MG63 (cell line): ENCODE data around the gene RHOB. TPM values are rescaled to one million over a fixed set of nuclear protein-coding genes. Genes with fewer than 3 reads are reported as not detected.

Source experiments
- DNase-seq: peaks from one replicate; pipeline ENCODE4 v3.0.0-alpha.2; 2020
- H3K27me3 ChIP-seq: fragments of 250-450 bp; sonication (Bioruptor Pico); 2 replicates; pipeline ENCODE4 v1.5.1; 2020; ENCODE audit warnings: mild to moderate bottlenecking, moderate library complexity
- H3K36me3 ChIP-seq: fragments of 250-450 bp; sonication (Bioruptor Pico); 2 replicates; pipeline ENCODE4 v1.5.1; 2020; ENCODE audit warnings: mild to moderate bottlenecking, moderate library complexity
- H3K4me3 ChIP-seq: fragments of 250-450 bp; sonication (Bioruptor Pico); 2 replicates; pipeline ENCODE4 v1.5.1; 2020; ENCODE audit warnings: mild to moderate bottlenecking, moderate library complexity
- H3K9me3 ChIP-seq: fragments of 250-450 bp; sonication (Bioruptor Pico); 2 replicates; pipeline ENCODE4 v1.5.1; 2020; ENCODE audit warnings: mild to moderate bottlenecking, moderate library complexity
- total RNA-seq: library from RNA; depleted of rRNA; stranded (reverse); fragments of >200 nt; shearing (Covaris generic); gene quantifications from 2 replicates; pipeline ENCODE4 v1.2.3, GENCODE V29; 2014; ENCODE audit warnings: low replicate concordance

Gene RHOB
- total RNA-seq, 1 experiment from 2014 or later = 65.2 TPM

- Histone ChIP-seq H3K36me3 (no peaks in the 10 kb centered on the region), H3K27me3 (no peaks in the 10 kb centered on the region), H3K4me3 (no peak overlapping the region), H3K9me3 (no peaks in the 10 kb centered on the region)
- DNase-seq = no peak
Measured at GRCh38 chr2:20475567-20475952, 28.7 kb downstream of the RHOB start.

GRCh38 chr2:20476481-20476880, 29.6 kb downstream of the RHOB start:
- no peak for DNase-seq
- Histone ChIP-seq H3K4me3 (no peak overlapping the region), H3K36me3 (no peaks in the 10 kb centered on the region), H3K9me3 (no peaks in the 10 kb centered on the region), H3K27me3 (no peaks in the 10 kb centered on the region)

GRCh38 chr2:20476950-20477349, 30.1 kb downstream of the RHOB start:
- no peaks in the 10 kb centered on the region for H3K9me3 ChIP-seq
- H3K4me3 ChIP-seq = no peak overlapping the region
- no peaks in the 10 kb centered on the region for H3K36me3 ChIP-seq
- H3K27me3 ChIP-seq = no peaks in the 10 kb centered on the region
- no peak for DNase-seq

- no peak for DNase-seq
Measured at GRCh38 chr2:20478961-20479360, 32.1 kb downstream of the RHOB start.

DNA sequence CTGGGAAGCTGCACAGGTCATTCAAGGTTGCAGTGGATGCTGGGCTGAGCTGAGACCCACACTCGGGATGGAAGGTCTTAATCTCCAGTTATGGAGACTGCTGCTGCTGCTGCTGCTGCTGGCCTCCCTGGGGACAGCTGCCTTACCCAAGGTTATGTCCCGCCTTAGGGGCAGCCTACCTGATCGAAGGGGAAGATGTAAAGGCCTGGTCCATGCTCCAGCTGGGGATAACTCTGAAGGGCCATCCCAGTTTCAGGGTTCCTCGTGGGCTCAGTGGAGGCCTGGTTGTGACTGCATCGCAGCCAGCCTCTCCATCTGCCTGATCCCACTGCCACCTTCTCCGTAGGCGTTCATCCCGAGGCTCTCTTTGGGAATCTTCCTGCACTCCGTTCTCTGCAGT, 33.0 kb downstream of the RHOB start:
- DNase-seq = no peak
- H3K9me3 ChIP-seq = no peaks in the 10 kb centered on the region
- no peak overlapping the region for H3K4me3 ChIP-seq
- H3K36me3 ChIP-seq = no peaks in the 10 kb centered on the region
- no peaks in the 10 kb centered on the region for H3K27me3 ChIP-seq

More at GRCh38 chr2:20478961-20479360, 32.1 kb downstream of the RHOB start:
- H3K9me3 ChIP-seq = no peaks in the 10 kb centered on the region
- H3K27me3 ChIP-seq = no peaks in the 10 kb centered on the region
- H3K36me3 ChIP-seq = no peaks in the 10 kb centered on the region
- H3K4me3 ChIP-seq = no peak overlapping the region

DNA sequence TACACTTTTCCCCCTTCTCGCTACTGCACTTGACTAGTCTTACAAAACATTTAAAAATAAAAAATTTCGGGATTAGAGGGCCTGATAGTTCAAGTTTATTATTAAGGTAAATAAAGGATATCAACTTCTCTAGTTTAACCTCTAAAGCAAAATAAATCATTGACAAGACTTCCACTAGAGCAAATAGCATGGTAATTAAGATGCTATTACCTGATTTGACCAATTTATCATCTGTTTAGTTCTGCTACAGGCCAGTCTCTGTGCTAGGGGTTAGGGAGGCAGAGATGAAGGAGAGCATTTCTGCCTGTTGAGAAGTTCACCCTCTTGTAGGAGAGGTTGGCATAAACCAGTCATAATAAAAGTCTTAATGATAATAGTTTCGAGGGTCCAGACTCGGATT, 34.0 kb downstream of the RHOB start:
- H3K36me3 ChIP-seq = no peaks in the 10 kb centered on the region
- H3K4me3 ChIP-seq = no peak overlapping the region
- H3K27me3 ChIP-seq = no peaks in the 10 kb centered on the region
- no peak for DNase-seq
- H3K9me3 ChIP-seq = no peaks in the 10 kb centered on the region

- Histone ChIP-seq H3K9me3 (no peaks in the 10 kb centered on the region), H3K27me3 (no peaks in the 10 kb centered on the region), H3K4me3 (no peak overlapping the region), H3K36me3 (no peaks in the 10 kb centered on the region)
- no peak for DNase-seq
Measured at GRCh38 chr2:20481798-20482405, 35.0 kb downstream of the RHOB start.

DNA sequence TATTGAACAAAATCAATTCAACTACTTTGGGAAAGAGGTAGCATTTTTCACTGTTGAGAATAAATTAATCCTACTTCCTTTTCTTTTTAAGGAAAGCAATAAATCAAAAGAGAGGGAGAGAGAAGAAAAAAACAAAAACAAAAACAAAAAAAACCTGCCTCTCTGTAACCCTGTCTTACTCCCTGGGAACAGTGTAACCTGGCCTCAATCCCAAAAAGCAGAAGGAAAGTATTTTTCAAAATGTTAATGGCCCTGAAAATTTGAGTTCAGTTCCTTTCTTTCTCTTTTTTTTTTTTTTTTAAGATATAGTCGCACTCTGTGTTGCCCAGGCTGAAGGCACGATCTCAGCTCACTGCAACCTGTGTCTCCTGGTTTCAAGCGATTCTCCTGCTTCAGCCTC, 35.9 kb downstream of the RHOB start:
- Histone ChIP-seq H3K9me3 (no peaks in the 10 kb centered on the region), H3K36me3 (no peaks in the 10 kb centered on the region)
- no peak for DNase-seq

DNA sequence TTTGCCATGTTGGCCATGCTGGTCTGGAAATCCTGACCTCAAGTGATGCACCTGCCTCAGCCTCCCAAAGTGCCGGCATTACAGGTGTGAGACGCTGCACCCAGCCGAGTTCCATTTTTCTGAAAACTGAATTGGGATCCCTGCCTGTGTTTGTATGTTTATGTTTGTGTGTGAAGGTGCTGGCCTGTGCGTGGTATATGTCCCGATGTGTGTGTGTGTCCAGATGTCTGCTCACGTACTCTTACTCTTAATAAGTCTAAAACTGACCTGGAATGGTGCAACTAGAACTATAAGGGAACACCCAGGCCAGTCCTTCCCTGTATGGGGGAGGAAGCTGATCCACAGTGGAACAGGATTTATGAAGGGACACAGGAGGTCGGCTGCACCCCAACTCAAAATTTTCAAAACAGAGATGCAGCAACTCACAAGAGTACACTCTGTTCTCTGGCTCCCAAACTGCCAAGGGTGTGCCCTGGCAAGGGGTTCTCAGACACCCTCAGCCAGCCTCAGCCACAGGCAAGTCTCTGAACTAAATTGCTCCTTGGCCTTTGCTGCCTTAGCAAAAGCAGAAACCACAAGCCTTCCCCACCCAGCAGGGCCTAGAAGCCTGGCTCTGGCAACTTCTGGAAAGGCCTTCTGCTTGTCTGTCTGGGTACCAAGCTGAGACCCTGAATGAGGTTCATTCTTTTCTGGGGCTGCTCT, 36.5 kb downstream of the RHOB start:
- H3K27me3 ChIP-seq = no peaks in the 10 kb centered on the region
- no peaks in the 10 kb centered on the region for H3K36me3 ChIP-seq
- no peaks in the 10 kb centered on the region for H3K9me3 ChIP-seq
- H3K4me3 ChIP-seq = no peak overlapping the region
- no peak for DNase-seq

More for the DNA sequence above, 35.9 kb downstream of the RHOB start:
- Histone ChIP-seq H3K27me3 (no peaks in the 10 kb centered on the region), H3K4me3 (no peak overlapping the region)

DNA sequence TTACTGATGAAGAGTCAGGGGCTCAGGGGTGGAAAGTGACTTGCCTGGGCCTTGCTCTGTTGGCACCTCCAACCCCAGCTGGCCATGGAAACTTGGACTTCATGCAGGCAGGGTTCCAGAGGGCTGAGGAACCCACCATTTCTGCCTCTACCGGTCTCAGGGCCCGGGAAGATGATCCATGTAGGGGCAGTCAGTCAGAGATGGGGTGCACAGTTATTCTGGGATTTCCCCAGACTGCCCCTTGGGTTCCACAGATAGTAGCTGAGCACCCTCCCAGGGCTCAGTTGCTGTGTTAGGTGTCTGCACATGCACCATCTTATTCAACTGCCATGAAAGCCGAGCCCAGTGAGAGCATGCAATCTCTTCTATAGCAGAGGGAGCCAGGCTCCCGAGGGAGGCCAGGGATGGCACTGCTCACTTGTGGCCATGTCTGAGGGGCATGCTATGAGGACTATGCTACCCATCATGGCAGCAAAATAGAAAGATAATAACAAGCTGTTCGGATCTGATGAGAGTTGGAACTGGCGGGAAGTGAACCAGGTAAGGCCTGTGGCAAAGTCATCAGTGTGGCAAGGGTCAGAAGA, 37.3 kb downstream of the RHOB start:
- Histone ChIP-seq H3K36me3 (no peaks in the 10 kb centered on the region), H3K27me3 (no peaks in the 10 kb centered on the region), H3K9me3 (no peaks in the 10 kb centered on the region), H3K4me3 (no peak overlapping the region)
- no peak for DNase-seq

DNA sequence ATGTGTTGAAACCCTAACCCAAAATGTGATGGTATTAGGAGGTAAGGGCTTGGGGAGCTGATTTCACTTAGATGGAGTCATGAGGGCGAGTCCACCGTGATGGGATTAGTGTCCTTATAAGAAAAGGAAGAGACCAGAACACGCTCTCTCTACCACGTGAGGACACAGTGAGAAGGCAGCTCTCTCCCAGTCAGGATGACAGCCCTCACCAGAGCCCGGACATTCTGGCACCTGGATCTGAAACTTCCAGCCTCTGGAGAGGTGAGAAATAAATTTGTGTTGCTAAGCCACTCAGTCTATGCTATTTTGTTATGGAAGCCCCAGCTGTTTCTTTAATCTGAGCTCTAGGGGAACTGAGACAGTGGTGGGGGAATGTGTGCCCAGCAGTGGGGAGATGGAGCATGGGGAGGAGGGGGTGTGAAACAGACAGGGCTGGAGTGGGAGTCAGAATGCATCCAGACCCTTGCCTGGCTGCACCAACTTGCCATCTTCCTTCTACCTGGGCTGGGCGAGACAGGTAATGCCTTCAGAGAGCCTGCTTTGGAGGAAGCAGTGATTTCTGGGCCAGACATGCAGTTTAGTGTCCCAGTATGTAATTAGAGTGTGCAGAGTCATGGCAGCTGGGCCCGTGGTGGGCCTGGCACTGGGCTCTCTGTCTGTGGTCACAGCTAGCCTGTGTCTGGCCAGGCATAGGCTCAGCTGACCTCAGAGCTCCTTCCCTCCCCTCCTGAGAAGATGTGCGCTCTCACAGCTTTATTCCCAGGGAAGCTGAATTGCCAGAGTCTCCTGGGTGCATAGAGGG, 38.1 kb downstream of the RHOB start:
- Histone ChIP-seq H3K36me3 (no peaks in the 10 kb centered on the region), H3K27me3 (no peaks in the 10 kb centered on the region), H3K9me3 (no peaks in the 10 kb centered on the region), H3K4me3 (no peak overlapping the region)
- no peak for DNase-seq

GRCh38 chr2:20485612-20486388, 38.9 kb downstream of the RHOB start:
- no peak for DNase-seq
- no peaks in the 10 kb centered on the region for H3K36me3 ChIP-seq
- no peaks in the 10 kb centered on the region for H3K27me3 ChIP-seq
- no peak overlapping the region for H3K4me3 ChIP-seq
- no peaks in the 10 kb centered on the region for H3K9me3 ChIP-seq

- Histone ChIP-seq H3K27me3 (no peaks in the 10 kb centered on the region), H3K9me3 (no peaks in the 10 kb centered on the region), H3K36me3 (no peaks in the 10 kb centered on the region), H3K4me3 (no peak overlapping the region)
- no peak for DNase-seq
Measured at GRCh38 chr2:20486571-20486970, 39.7 kb downstream of the RHOB start.

GRCh38 chr2:20487030-20487391, 40.1 kb downstream of the RHOB start:
- no peak overlapping the region for H3K4me3 ChIP-seq
- H3K9me3 ChIP-seq = no peaks in the 10 kb centered on the region
- no peaks in the 10 kb centered on the region for H3K27me3 ChIP-seq
- DNase-seq = no peak
- H3K36me3 ChIP-seq = no peaks in the 10 kb centered on the region

DNA sequence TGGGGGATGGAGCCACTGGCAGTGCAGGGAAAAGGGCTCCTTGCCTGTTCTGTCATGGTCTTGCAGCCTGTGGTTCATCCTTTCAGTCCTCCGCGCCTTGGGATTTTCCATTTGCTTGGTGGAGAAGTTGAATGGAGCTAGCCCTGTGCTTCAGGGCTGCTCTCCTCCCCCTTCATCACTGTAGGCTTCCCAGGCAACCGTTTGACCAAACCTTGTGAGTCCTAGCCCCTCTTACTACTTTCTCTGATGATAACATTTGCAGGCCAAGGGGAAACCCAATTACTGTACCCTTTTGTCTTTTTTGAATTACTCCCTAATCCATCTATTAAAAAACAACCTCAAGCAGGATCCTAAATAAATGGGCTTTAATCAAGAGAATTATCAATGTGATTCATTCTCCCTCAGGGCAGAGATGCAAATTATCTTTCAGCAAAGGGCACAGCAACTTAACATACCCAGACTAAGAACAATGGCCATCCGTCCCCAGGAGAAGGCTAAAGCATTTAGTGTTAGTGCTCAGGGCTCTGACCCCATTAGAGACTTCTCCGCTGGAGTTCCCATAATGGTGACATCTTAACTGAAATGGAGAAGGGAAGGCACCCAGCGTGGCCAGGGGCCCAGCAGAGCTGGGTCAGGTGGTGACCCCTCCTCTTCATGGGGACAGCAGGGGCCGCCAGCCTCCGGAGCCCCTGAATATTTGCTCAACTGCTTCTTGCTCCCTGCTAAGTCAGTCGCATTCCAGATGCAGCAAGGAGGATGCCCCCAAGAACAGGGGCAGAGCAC, 40.7 kb downstream of the RHOB start:
- Histone ChIP-seq H3K4me3 (no peak overlapping the region), H3K9me3 (no peaks in the 10 kb centered on the region), H3K27me3 (no peaks in the 10 kb centered on the region), H3K36me3 (no peaks in the 10 kb centered on the region)
- no peak for DNase-seq

DNA sequence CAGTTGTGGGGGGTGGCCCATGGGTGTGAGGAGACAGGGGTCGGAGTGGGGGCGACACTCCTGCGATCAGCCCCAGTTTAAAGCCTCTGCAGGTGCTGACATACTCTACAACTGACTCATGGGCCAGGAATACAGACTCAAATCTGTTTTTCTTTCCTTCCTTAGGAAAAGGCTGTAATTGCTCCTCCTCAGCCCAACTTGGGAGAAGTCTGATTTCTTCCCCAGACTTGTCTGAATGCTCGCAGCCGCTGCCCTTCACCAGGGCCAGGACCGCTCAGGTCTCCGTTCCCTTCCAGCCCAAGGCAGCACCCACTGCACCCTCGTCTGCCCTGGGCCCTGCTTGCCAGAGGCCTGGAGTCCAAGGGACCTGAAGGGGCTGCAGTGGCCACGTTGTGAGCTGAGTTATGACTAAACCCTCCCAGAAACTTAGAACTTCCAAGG, 41.3 kb downstream of the RHOB start:
- no peaks in the 10 kb centered on the region for H3K27me3 ChIP-seq
- no peaks in the 10 kb centered on the region for H3K36me3 ChIP-seq
- H3K9me3 ChIP-seq = no peaks in the 10 kb centered on the region
- DNase-seq = no peak
- H3K4me3 ChIP-seq = no peak overlapping the region
